MM.1S (cell line): ENCODE data around the gene TMEM26.

ENCODE experiments used
- CTCF ChIP-seq: fragments of 300-600 bp; sonication (generic); IDR thresholded peaks from 2 replicates; pipeline ENCODE4 v1.5.1; 2016; ENCODE audit warnings: antibody characterized with exemption, low read length, mixed read lengths
- EZH2phosphoT487 ChIP-seq: fragments of 300-600 bp; sonication (generic); IDR thresholded peaks from 2 replicates; pipeline ENCODE4 v1.6.1; 2018; ENCODE audit warnings: antibody characterized with exemption, low read length

- TF ChIP-seq CTCF = no peak
- TF ChIP-seq EZH2phosphoT487 = no peak
Measured at GRCh38 chr10:61399406-61399805, 53.8 kb downstream of the TMEM26 start.
